Left forelimb (tissue), 1 donor: Measurements from ENCODE around the gene ENTPD5.
A peak's percentile ranks its signal among the peaks of the same experiment; 100 is the strongest.

ENCODE experiments used
- DNase-seq: peaks from one replicate; pipeline ENCODE4 v3.0.0-alpha.2; 2018; ENCODE audit warnings: low spot score

ENTPD5 gene, protein sequence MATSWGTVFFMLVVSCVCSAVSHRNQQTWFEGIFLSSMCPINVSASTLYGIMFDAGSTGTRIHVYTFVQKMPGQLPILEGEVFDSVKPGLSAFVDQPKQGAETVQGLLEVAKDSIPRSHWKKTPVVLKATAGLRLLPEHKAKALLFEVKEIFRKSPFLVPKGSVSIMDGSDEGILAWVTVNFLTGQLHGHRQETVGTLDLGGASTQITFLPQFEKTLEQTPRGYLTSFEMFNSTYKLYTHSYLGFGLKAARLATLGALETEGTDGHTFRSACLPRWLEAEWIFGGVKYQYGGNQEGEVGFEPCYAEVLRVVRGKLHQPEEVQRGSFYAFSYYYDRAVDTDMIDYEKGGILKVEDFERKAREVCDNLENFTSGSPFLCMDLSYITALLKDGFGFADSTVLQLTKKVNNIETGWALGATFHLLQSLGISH

DNA sequence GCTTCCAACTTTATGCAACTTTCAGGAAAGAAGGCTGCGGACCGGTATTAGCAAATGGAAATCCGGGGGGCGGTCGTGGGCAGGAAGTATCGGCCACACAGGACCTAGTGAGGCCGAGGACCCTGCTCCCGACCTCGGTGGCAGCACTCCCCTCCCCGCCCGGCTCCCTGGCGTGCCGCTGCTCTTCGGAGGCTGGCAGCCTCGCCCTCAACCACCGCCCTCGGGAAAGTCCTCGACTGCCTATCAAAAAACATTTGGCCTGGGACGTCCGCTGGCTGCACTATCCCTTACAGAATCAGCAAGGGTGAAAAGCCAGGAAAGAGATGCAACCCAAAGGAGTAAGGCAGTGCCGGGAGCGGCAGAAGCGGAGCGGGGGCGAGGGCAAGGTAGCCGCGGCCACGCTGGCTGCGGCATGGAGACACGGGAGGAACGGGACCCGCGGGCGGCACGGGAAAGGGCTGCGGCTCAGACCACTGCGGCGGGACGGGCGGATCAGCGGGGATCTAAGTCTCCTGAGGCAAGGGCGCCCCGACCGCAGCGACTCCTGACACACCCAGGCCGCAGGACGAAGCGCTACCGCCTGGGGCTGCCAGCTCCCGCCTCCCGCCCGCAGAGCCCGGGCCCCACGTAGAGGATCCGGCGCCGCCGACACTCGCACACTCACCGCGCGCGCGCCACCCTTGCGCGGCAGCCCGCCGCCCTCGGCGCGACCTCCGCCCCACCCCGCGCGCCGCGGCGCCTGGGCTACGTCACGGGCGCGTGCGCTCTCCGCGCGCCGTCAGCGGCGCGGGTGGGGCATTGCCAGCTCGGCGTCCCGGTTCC lies at the start of gene ENTPD5, which contains the start of gene BBOF1:
Gene ENTPD5, minus strand, starts transcription at position 703 of the 822 bp plus-strand sequence. CDS start 31,186 bp downstream, outside the sequence.
Gene BBOF1, plus strand, starts transcription at position 764 of the 822 bp plus-strand sequence. CDS start 130 bp downstream, outside the sequence.
- DNase-seq, result peak; percentile 88

DNA sequence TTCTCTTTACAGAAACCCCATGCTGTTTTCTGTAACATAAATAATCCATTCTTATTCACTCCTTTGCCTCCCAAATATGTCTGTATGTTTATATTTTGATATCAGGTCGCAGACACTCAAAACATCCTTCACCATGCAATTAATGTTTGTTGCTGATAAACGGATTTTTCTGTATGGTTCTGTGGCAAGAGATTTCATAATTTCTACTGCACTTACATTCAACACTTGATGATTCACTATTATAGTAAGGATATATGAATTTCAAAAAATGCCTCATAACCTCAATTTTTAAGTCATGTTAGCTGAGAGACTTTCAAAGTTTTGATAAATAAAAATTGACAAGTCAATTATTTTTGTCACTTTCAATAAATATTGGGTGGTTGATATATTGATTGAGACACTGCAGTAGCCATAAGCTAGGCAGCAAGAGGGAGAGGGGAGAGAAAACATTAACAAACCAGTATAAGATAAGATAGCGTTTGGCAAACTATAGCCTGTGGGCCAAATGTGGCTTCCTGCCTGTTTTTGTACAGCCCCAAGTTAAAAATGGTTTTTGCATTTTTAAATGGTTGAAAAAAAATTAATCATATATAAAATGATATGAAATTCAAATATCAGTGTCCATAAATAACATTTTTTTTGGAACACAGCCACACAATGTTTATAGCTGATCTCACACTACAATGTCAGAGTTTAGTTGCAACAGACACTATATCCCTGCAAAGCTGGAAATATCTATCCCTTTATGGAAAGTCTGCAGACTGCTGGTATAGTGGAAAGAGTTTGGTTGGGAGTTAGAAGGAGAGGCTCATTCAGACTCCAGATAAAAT lies 46.9 kb upstream of the ENTPD5 start:
- no peak for DNase-seq

DNA sequence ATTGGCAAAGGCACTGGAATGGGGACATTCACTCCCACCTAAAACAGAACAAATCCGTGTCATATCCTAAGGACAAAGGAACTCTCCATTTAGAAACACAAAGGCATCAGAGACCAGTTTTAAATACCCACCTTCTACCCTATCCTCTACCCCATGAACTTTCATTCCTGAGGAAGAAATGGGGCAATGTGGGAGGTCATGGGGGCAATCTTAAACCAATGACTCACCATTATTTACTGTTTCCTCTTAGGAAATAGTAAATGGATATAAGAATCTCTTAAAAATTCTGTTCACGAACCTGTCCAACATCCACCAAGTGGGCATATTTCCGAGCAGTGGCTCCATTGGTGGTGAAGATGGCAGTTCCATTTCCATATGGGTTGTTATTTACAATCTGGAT lies 45.8 kb upstream of the ENTPD5 start:
- DNase-seq, result no peak

DNA sequence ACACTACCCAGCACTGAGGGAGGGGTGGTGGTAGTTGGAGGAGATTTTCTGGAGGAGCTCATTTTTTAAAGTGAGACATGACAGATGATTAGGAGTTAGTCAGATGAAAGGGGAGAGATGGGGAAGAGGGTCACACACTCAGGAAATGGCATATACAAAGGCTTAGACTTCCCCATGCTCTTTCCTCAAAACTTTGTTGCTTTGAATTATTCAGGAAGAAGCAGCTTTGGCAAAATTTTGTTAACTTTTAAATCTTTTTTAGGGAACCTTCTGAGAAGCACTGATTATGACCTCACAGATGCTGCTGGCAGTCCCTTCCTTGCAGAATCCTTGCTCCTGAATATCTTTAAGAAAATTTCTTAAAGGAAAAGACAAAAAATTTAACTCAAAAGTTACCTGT lies 45.3 kb upstream of the ENTPD5 start:
- no peak for DNase-seq

DNA sequence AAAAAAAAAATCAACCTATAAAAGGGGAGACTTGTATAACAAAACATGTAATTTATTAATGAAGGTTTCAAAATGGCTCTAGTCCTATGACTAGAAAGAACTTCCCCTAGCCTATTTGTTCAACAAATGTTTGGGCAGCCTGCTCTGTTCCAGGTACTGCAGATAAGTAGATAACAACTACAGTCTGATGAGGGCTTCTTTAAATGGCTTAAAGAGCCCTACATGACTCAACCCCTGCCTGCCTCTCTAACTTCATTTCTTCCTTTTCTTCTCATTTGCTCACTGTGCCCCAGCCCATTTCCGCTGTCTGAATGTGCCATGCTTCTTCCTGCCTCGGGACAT lies 43.7 kb upstream of the ENTPD5 start:
- DNase-seq, result no peak

DNA sequence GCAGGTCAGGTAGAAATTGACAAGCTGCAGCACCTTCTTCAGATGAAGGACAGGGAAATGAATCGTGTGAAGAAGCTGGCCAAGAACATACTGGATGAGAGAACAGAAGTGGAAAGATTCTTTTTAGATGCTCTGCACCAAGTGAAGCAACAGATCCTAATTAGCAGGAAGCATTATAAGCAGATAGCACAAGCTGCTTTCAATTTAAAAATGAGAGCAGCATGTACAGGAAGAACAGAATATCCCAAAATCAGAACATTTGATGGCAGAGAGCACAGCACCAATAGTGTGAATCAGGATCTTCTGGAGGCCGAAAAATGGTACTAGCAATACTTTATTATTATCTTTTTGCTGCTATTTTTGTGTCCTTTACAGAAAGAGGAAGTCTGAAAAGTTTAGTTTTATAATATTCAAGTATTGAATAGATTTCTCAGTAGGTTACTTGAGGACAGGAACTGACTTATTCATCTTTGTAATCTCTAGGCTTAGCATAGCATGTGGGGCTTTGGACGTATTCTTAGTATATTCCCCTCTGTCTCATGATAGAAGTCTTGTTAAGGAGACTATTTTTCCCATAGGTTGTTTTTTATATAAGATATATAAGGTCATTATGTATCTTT lies 30.9 kb upstream of the ENTPD5 start:
- no peak for DNase-seq

DNA sequence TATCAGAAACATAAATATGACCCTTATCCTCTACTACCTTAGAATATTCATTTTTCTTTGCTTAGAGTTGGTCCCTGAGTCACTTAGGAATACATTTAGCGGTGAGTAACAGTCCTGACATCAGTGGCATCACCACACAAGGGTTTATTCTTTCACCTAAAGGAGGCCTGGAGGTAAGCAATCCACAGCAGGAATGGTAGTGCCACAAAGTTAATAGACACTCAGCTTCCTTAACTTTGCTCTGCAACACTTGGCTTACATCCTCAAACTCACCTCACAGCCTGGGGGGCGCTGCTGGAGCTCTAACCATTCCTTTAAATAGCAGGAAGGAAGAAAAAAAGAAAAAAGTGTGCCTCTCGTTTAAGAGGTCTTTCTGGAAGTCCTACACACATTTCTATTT lies 29.2 kb upstream of the ENTPD5 start:
- DNase-seq, result no peak

DNA sequence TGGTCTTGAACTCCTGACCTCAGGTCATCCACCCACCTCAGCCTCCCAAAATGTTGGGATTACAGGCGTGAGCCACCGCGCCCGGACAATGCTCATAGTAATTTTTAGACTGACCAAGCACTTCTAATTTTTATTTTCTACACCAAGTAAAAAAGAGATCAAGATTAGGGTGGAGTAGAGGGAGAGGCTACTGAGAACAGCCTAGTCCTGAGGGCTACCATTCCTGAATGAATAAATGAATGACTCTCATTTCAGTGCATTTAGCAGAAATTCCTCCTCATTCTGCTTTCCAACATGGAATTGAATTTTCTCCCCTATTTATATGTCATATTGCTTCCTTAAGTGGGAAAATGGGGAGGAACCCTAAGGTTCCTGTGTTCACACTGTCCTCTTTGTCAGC lies 26.4 kb upstream of the ENTPD5 start:
- DNase-seq, result no peak

DNA sequence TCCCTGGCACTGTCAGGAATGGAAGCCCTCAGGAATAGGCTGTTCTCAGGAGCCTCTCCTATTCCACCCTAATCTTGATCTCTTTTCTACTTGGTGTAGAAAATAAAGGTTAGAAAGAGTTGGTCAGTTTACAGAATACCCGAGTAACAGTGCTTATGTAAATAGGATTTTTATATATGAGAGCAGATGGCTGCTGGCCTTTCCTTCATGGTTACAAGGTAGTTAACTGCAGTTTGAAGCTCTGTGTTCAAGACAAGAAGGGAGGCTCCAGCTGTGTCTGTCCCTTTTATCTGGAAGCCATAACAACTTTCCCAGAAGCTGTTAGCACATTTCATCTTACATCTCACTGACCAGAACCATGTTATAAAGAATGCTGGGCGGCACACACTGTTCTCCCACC lies 23.2 kb upstream of the ENTPD5 start:
- no peak for DNase-seq

DNA sequence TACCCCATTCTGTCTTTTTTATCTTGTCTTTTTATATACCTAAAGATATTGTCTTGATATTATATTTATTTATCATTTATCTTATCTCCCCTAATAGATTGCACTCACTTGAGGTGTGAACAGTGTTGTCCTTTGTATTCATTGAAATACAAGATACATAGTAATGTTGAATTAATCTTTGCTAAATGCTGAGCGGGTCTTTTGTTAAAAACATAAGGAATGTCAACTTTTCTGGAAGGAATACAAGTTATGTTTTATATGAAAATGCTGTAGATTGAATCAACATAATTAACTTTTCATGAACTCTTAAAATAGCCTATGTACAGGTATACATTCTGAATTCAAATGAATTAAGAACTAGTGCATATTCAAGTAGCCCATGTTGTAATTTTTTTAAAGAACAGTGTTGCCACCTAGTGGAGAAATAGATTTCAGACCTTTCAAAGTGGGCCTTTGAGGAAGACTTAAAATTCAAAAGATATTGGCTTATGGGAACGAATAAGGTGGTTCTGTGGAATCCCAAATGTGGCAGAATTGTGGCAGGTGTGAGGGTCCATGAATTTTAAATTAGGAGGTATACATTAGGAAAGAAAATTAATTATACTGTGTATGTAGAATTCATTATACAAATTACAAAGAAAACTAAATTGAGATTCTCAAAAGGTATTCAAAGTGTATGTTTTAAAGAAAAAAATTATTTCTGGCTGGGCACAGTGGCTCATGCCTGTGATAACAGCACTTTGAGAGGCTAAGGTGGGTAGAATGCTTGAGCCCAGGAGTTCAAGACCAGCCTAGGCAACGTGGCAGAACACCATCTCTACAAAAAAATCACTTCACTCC lies 19.2 kb upstream of the ENTPD5 start:
- no peak for DNase-seq

DNA sequence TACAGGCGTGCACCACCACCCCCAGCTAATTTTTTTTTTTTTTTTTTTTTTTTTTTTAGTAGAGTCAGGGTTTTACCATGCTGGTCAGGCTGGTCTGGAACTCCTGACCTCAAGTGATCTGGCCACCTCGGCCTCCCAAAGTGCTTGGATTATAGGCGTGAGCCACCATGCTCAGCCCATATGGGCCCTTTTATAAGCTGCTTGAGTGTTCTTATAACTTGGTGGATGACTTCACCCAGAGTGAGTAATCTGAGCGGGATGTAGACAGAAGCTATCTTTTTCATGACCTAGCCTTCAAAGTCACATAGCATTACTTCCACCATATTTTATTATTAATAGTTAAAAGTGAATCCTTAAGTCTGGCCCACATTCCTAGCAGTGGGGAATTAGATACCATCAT lies 16.5 kb upstream of the ENTPD5 start:
- DNase-seq, result no peak

DNA sequence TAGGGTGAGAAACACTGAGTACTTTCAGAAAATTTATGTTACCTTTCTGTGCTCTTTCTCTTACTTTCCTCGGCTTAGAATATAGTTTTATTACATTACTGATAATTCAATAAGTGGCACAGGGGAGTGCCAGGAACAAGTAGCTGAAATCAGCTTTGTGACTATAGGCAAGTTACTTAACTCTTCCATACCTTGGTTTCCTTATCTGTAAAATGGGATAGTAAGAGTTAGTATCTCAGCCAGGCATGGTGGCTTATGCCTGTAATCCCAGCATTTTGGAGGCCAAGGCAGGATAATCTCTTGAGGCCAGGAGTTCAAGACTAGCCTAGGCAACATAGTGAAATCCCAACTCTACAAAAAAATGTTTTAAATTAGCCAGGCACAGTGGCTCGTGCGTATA lies 15.5 kb upstream of the ENTPD5 start:
- DNase-seq, result no peak

DNA sequence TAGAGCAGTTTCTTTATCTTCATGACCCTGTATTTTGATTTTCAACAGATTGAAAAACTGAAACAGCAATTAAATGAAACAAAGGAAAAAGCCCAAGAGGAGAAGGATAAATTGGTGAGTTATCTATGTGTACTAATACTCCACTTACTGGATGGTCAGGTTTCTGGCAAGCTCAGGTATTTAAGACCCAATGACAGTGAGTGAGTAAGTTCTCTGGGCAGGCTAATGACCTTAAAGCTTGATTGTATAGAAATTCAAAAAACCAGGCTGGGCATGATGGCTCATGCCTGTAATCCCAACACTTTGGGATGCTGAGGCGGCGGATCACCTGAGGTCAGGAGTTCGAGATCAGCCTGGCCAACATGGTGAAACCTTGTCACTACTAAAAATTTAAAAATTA lies 10.0 kb upstream of the ENTPD5 start:
- DNase-seq, result no peak

DNA sequence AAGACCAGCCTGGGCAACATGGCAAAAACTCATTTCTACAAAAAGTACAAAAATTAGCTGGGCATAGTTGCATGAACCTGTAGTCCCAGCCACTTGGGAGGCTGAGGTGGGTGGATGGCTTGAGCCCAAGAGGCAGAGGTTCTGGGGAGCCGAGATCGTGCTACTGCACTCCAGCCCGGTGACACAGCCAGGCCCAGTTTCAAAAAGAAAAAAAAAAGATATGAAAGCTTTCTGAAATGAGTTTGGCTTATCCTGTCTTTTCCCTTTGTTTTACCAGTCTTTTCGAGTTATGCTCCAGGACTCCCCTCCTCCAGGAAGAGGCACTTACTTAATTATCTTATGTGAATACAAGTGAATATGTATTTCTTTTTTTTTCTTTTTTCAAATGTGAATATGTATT lies 3.3 kb upstream of the ENTPD5 start:
- no peak for DNase-seq

DNA sequence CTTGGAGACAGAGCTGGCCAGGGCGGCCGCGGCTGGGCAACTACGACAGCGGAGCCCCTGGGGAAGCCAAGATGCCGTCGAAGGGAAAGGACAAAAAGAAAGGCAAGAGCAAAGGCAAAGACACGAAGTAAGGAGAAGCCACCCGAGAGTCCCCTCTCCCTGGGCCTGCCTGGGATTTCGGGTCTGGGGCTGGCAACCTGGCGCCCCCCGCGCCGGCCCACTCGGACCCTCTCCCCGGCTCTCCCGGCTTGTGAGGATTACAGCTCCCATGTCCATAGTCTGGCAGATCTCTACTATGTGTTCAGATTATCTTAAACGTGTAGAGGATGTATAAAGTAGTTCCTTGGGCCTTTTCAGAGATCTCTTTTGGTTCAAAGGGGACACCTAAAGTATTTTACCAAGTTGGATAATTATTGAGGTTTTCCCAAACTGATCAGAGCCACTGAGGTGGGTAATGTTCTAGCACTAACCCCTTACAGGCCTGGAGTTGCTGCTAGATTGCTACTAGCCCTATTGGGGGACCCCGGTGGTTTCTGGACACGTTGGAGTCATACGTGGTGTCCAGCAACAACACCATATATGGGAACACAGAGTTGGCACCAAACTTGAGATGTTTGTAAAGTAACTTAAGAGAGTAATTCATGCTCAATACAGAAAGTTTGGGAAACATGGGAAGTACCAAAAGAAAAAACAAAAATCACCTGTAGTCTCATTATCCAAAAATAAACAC lies 485 bp upstream of the ENTPD5 start:
- DNase-seq, result no peak

DNA sequence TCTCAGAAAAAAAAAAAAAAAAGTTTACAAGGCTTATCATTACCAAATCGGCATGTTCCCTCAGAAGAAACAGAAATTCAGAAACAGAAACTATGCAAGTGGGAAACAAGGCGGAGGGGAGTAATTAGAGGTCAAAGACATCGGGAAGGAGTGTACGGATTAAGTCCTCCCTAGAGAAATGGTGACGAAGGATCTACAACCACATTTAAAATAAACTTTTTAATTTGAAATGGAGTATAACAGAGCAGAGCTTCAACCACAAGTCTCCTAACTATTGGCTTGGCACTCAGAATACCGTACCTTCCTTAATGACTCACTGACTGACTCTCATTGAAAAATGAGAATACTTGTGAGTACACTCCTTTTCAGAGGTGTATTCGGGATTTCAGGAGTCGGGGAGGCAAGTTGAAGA lies 908 bp downstream of the ENTPD5 start:
- DNase-seq, result no peak

DNA sequence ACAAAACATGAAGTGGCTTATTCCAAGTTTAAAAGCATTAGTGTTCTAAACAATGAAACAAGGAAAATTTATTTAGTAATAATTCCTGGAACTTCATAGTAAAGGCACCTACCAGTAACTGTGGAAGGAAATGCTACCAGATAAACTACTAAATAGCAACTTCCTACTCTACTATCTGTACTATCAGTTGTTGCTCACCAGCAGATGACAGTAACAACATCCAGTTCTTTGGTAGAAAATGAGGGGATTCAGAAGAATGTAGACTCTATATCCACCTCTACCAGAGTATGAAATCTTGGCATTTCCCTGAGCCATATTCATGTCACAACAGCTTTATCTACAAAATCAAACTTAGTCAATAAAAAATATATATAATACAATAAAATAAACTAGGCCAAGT lies 3.1 kb downstream of the ENTPD5 start:
- DNase-seq, result no peak

DNA sequence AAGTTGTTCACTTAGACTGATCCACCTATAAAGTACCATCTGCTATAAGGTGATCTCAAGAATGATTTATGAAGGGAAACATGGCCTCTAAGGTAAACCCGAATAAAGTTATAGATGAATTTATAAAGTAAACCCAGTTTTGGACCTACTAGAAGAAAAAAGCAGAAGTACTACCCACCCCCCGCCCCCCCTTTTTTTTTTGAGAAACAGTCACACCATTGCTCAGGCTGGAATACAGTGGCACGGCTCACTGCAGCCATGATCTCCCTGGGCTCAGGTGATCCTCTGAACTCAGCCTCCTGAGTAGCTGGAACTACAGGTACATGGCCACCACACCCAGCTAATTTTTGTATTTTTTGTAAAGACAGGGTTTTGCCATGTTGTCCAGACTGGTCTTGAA lies 3.9 kb downstream of the ENTPD5 start:
- DNase-seq, result no peak

DNA sequence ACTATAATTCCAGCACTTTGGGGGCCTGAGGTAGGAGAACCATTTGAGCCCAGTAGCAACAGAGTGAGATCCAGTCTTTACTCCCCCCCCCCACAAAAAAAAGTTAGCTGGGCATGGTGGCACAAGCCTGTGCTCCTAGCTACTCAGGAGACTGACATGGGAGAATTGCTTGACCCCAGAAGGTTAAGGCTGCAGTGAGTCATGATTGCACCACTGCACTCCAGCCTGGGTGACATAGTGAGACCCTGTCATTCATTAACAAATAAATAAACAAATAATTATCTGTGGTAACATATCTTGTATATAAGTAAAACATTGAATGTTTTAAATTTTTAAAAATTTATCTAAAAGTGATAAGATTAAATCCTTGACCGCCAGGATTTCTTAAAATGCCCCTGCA lies 4.8 kb downstream of the ENTPD5 start:
- no peak for DNase-seq

DNA sequence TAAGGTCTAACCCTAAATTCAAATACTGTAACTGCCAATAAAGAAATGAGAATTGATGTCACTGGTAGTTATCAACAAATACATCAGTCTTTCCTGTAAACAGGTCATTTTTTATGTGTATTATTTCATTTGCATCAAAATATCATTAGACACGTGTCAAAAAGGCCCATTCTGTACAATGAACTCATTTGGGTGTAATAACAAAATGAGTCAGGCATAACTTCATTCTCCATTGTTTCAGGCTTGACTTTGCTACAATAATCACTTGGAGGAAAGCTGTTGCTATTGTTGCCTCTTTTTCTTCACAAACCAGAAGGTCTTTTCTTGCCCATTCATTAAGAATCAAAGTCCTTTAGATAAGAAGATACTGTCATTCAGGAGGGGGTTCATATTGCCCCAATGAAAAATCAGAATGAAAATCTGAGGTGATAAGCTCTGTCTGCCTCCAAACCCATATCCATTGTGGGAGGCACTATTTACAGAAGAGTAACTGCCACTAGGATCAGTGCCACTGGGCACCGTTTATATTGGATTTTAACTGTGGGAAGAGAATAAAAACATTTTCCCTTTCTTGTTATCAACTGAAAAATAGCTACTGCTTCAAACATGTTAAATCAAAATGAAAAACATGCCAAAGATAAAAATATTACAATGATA lies 10.1 kb downstream of the ENTPD5 start:
- no peak for DNase-seq
